IMR-90 (cell line): Measurements from ENCODE around the gene DISC1.

Experiments used
- BHLHE40 ChIP-seq: fragments of 150-350 bp; IDR thresholded peaks from 2 replicates; pipeline ENCODE4 v1.6.1; 2016; ENCODE audit warnings: mild to moderate bottlenecking, low read depth, low read length
- MAZ ChIP-seq: IDR thresholded peaks from 2 replicates; pipeline ENCODE4 v1.6.1; 2012; ENCODE audit warnings: low read depth, mild to moderate bottlenecking, low read length, improper control_type of control experiment, moderate library complexity, borderline replicate concordance
- MXI1 ChIP-seq: IDR thresholded peaks from 2 replicates; pipeline ENCODE4 v1.6.1; 2012; ENCODE audit warnings: low read depth, mild to moderate bottlenecking, low read length, moderate library complexity, borderline replicate concordance
- POLR2A ChIP-seq: IDR thresholded peaks from 2 replicates; pipeline ENCODE4 v1.6.1; 2012; ENCODE audit warnings: mild to moderate bottlenecking, low read depth, low read length
- RAD21 ChIP-seq: IDR thresholded peaks from 2 replicates; pipeline ENCODE4 v1.6.1; 2012; ENCODE audit warnings: low read length, improper control_type of control experiment
- TF ChIP-seq, protein P1 (sequence below): conservative IDR thresholded peaks from 2 replicates; pipeline ENCODE4 v1.5.1; 2012; ENCODE audit warnings: mild to moderate bottlenecking, low read depth, low read length, improper control_type of control experiment

DNA sequence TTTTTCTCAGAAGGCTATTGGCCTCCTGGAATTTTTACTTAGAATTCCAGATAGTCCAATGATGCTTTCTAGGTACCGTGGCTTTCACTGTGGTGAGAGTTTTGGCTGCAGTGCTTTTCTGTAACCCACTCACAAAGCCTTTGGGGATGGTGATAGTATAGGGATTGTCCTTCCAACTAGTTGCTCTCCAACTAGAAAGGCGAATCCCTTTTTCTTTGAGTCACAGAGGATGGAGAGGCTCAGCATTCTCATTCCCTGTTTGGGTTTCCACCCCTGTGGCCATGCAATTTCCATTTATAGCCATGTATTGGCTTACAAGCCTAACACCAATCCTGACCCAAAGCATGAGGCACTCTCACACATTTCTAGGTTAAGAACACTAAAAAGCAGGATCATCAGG is 300.3 kb downstream of the DISC1 start:
- TF ChIP-seq, protein P1, sequence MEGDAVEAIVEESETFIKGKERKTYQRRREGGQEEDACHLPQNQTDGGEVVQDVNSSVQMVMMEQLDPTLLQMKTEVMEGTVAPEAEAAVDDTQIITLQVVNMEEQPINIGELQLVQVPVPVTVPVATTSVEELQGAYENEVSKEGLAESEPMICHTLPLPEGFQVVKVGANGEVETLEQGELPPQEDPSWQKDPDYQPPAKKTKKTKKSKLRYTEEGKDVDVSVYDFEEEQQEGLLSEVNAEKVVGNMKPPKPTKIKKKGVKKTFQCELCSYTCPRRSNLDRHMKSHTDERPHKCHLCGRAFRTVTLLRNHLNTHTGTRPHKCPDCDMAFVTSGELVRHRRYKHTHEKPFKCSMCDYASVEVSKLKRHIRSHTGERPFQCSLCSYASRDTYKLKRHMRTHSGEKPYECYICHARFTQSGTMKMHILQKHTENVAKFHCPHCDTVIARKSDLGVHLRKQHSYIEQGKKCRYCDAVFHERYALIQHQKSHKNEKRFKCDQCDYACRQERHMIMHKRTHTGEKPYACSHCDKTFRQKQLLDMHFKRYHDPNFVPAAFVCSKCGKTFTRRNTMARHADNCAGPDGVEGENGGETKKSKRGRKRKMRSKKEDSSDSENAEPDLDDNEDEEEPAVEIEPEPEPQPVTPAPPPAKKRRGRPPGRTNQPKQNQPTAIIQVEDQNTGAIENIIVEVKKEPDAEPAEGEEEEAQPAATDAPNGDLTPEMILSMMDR = no peak
- TF ChIP-seq POLR2A (no peak), MAZ (no peak), RAD21 (no peak), MXI1 (no peak), BHLHE40 (no peak)
